ENCODE data around the gene GPC6.
"Not testable (repeated sequence)": the region's sequence is repeated elsewhere in the genome, so short reads cannot be mapped to it uniquely, and the experiment has no call there.

The GPC6 gene

DNA sequence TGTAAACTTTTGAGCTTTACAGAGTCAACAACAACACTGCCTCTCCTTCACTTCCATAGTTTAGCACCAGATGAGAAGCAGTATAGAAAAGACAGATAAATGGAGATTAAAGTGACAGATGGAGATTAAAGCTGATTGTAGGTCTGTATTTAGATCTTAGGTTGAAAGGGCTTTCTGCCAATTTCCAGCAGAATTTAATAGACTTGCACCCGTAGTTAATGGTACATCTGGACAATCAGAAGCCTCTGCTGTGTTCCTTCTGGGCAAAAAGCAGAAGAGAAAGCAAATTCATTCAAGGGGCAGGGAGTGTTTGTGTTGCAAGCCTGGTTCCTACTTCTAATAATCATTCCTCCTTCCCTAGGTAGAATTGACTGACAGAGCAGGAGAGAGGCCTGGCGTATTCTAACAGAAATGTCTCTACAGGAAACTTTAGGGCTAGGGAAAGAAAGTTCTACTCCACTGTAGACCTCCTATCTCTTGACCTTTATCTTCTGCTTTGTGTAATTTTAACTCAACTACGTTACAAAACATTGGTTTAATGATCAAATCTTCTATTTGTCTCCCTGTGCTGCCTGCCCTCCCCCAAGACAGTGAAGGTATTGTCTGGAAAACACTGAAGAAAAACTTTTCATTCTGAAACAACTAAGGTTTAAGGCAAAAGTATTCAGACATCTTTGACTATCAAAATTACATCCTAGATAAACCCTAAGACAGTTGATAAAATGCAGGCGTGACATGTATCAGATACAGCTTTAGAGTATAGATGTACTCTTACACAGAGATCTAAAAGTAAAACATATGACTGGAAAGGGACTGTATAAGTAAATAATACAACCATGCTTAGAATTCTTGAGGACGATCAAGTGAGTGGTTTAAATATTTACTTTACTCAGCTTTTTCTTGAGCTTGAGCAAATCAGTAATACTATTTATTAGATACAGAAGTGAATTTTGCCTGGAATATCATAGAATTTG lies 44.4 kb downstream of the GPC6 start:
- no peak for DNase-seq

DNA sequence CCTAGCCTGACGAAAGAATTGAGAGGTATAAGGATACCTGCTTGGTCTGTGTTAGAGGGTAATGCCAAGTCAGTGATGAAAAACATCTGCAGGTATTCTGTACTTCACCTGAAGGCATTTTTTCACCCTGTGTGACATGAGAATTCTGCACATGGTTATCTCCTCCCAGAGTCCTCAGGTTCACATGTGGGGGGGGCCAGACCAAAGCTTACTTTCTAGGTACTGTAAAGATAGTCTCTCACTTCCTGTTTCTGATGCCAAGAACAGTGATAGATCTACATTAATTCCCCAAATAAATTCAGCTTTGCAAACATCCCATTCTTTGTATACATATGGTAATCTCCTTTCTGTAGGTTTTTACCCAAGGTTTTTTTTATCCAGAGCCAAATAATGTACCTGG lies 53.4 kb downstream of the GPC6 start:
- DNase-seq = no peak

DNA sequence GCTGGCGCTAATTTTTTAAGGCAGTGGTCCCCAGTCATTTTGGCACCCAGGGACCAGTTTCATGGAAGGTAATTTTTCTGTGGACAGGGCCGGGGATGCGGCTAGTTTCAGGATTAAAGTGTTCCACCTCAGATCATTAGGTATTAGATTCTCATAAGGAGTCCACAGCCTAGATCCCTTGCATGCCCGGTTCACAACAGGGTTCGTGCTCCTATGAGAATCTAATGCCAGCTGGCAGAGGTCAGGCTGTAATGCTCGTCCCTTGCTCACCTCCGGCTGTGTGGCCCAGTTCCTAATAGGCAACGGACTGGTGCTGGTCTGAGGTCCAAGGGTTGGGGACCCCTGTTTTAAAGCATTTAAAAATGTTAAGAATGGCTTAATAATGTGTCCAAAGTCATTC lies 54.1 kb downstream of the GPC6 start:
- DNase-seq = no peak

DNA sequence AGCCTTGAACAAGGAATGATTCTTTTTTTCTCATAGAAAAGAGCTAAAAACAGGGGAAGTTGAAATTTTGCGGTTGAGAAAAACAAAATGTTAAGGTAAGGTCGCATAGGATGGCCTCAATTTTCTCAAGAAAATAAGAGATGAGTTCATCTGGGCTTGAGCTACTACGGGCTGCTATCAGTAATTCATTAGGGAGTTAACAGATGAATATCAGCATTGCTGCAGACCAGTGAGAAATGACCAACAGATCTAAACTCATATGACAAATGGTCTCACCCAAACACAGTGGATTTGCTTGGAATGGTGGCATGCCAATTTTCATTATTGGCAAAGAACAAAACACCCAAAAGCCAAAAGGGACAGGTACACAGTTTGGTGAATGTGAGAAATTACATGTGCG lies 56.6 kb downstream of the GPC6 start:
- DNase-seq = no peak

DNA sequence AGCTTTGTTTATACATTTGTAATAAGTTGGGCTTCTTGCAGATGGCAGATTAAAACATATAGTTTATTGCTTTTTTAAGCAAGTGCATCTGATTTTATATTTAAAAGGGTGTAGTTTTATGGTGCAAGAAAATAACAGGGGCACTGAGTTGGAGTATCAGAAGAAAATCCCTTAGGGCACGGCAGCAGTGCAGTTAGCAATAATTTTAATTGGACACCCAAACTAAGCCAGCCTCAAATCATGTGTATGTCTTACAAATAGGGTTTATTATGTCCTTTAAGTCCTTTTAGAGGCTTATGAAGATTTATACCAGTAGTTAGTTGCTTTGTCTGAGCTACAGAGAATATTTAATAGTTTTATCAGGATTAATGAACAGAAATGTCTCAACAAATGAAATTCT lies 57.5 kb downstream of the GPC6 start:
- no peak for DNase-seq

DNA sequence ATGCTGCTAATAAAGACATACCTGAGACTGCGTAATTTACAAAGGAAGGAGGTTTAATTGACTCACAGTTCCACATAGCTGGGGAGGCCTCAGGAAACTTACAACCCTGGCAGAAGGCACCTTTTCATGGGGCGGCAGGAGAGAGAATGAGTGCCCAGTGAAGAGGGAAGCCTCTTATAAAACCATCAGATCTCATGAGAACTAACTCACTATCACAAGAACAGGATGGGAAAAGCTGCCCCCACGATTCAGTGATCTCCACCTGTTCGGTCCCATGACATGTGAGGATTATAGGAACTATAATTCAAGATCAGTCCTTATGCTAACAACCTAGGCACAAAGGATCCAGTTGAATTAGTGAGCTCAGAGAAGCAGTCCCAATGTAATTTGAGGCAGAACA lies 59.4 kb downstream of the GPC6 start:
- DNase-seq = no peak

DNA sequence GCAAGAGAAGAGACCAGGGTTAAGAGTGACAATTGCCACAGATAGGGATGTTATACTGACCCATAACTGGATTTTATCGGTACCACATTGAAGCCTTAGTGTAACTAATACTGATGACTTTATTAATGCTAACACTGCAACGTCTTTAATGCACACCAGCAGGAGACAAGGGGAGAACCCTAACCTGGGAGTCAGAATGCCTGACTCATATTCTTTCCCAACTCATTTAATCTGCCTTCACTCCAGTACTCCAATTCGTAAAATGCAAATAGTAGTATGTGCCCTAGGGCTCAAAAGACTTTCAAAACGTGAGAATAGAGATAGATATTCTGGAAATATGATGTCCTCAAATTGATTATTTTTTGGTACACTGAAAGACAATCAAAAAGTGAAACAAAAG lies 62.4 kb downstream of the GPC6 start:
- DNase-seq = no peak

DNA sequence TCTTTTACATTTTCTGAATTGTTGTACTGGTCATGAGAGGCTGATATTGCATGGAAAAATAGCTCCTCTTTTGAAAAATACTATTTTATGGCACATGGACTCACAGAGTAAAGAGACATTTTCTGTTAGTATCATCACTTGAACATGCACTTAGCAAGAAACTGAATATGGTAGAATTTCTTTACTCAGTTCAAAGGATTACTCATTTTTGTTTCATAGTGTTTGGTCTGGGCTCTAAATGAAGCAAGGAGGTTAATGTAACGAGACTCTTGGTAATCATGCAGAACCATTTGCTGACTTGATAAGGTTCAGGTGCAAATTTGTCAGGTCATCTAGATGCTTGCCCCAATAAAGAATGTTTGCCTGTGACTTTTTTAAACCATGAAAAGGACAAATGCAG lies 63.2 kb downstream of the GPC6 start:
- DNase-seq = no peak

DNA sequence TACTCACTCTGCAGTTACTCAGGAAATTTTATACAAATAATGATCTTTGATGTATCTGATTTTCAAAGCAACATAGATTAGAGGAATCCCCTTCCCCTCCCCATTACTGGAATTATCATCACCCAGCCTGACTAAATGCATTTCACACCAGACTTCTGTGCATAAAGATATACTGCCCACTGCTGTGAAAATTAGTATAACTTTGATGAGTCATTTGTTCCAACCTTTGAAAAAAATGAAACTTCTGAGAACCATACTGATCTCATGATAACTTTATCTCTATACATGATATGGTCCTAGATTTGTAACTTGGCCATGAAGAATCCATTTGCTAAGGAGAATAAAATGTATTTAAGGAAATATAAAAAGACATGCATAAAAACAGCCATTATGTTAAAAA lies 63.9 kb downstream of the GPC6 start:
- no peak for DNase-seq

DNA sequence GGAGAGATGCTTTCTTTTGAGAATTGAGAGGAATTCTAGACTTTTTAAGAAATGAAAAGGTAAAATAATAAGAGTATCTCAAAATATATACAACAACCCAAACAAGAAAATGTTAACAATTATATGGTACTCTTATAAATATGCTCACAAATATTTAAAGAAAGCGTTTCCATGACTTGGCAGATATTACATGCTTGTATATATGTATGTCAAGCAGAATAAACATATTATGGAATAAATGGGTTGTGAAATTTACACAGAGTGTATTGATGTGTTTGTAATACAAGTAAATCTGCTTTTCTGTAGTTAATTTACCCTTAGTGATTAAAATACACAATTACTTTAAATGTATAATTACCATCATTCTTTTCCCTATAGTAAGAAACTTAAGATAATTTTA lies 65.8 kb downstream of the GPC6 start:
- DNase-seq = no peak

DNA sequence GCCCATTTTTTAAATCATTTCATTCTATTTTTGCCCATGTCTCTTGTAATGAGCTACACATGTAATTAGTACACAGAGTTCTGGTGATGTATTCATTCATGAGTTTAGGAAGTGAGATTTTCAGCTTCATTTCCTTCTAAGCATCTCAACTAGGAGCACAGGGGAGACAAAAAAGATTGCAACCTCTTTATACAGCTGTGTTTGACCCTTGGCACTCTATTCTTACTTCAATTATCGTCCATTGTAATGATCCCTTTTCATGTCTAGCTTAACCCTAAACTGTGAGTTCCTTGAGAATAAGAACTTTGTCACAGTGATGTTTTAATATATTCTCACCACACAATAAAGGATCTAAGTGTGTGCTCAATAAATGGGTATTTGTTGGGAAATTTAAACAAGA lies 67.1 kb downstream of the GPC6 start:
- DNase-seq = no peak

DNA sequence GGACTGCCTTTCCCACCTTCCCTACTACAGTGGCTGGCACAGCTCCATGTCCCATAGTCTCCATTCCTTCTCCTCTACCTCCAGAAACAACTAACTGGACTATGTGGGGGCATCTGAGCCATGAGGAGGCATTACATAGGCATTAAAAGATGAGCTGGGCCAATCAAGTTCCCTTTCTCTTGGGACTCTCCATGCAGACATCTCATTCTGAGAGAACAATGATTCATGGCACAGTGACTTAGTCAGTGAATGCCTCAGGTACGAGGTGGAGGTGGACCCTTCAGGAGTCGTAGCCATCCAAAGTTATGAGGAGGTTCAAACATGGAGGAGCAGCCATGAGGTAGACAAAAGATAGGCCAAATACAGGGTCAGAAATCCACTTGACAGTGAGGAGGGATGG lies 70.0 kb downstream of the GPC6 start:
- DNase-seq = no peak

DNA sequence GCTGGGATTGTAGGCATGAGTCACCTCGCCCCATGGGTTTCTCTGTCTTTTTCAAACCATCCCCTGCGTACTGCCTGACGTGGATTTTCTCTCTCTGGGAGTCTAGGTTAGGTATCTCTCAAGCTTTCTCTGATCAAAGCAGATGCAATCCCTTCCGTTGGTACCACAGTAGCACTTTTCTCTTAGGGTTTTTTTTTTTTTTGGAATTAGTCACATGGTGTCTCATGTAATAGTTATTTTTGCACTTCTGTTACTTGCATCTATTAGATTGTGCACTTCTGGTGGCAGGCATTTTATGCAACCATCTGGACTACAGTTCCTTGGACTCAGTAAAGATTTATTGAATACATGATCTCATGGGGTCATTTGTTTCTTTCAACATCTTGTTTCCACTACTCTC lies 72.1 kb downstream of the GPC6 start:
- no peak for DNase-seq

DNA sequence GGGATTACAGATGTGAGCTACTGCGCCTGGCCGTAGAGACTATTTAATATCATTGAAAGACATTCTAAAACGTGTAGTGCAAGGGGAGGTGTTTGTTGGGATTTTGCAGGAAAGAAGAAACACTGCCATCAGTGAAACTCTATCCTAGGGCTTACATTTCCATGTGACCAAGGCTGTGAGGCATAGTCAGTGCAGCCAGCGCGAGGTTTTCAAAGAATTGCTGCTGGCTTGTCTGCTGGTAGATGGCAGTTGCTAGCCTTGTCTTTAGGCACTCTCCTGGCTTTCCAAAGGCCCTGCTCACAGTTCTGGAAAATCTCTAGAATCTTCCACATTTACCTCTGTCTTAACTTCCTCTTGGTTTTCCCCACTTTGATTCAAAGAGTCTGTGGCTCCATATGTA lies 77.5 kb downstream of the GPC6 start:
- no peak for DNase-seq

DNA sequence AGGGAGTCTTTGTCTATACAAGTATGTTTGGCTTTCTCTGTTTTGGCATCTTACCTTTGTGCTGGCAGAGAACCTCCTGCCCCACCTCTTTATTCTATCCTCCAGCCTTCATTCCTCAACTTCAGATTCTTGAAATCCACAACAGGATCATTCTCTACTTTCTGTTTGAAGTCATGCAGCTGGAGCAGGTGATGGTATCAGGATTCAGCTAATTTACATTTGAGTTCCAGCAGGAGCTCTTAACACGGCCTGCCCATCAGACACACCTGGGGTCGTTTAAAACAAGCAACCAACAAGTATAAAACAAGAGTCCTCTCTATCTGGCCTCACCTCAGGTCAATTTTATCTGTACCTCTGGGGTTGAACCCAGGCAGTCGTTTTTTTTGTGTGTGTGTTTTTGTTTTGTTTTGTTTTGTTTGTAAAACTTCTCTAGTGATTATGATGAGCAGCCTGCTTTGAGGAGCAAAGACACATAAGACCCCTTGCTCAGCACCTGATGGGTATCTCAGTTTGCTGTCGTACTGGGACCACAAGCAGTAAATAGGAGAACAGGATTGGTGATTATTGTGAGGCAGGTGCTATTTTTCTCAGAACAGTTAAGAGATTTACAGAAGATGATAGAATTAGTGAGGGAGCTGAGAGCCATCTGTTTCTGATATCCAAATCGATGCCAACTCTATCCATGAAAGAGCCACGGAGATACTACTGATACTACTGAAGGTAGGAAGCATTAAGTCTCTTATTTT lies 78.4 kb downstream of the GPC6 start:
- no peak for DNase-seq

DNA sequence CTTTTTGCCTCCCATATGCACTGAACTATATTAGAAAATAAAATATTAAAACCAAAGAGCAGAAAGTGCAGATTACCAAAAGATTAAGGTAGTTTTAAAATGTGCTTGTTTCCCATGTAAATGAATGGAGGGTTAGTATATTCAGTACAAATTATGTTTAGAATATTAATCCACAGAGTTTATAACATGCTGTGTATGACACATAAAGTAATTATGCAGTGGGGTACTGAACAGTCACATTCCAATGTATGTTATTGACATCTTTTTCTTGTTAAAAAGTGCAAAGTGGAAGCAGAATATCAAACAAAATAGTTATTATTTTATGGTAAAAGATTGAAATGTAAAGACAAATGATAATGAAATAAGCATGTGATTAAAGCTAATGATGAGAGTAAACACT lies 79.3 kb downstream of the GPC6 start:
- DNase-seq = no peak

DNA sequence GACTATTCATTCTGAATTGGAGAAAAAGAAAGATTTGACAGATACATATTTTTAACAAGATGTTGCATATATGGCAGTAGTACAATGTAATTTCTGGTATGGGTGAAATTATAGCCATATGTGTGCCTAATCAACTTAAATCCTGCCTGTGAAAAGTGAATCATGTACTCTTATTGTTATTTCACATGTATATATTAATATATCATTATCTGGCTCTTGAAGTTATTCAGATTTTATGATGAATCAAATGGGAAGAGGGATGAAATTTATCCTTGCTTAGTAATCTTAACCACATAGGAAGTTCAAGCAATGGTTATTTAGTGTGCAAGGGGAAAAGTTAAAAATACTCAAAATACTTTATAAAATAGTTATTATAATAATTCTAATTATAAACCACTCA lies 80.5 kb downstream of the GPC6 start:
- no peak for DNase-seq

DNA sequence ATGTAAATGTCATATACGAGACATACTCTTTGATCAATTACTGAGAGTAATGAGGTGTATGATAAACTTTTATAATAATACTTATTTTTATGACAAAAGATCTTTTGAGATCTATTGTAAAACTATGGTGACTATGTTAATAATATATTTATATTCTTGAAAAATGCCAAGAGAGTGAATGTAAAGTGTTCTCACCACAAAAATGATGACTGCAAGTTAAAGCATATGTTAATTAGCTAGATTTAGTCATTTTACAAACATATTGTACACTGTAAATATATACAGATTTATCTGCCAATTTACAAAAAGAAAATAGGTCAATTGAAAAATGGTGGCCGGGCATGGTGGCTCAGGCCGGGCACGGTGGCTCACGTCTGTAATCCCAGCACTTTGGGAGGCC lies 81.0 kb downstream of the GPC6 start:
- no peak for DNase-seq

DNA sequence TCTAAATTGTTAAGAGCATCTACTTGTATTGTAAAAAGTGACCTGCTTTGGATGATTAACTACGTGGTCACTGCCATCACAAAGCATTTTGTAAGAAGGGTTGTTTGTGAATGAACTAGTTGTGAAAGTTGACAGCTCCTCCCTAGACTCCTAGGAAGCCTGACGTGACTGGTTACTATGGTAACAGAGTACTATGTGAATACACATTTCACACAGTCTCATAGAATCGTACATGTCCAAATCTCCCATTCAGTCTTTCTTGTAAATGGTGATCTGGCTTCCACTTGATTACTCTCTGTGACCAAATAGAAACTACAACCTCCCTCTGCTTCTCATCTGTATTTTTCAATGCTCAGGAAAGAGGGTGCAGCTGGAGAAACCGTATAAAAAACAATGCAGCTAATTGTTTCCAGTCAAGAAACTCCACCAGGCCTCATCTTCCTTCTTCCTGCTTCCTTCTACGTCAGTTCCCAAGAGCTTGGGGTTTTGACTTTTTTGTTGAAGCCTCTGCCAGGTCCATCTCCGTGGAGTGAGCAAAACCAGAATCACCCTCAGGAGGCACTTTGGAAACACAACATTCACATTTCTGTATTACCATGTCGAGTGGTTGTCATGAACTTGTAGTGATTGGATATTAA lies 83.4 kb downstream of the GPC6 start:
- no peak for DNase-seq

DNA sequence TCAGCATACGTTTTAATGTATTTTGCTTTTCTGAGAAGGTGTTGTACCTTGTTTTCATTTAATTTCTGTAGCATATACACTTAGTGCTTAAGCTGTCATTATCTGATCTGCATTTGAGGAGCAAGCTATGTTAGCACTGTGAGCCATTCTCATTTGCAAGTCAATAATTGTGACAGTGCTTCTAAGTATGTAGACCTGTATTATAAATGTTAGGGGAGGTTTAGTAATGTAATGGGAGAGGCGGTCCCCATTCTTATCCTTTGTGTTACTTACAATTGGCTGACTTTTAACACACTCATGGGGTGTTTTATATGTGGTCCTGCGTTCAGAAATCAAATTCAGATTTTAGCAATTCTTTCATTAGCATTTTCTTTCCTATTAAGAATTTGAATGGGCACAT lies 90.2 kb downstream of the GPC6 start:
- DNase-seq = no peak

DNA sequence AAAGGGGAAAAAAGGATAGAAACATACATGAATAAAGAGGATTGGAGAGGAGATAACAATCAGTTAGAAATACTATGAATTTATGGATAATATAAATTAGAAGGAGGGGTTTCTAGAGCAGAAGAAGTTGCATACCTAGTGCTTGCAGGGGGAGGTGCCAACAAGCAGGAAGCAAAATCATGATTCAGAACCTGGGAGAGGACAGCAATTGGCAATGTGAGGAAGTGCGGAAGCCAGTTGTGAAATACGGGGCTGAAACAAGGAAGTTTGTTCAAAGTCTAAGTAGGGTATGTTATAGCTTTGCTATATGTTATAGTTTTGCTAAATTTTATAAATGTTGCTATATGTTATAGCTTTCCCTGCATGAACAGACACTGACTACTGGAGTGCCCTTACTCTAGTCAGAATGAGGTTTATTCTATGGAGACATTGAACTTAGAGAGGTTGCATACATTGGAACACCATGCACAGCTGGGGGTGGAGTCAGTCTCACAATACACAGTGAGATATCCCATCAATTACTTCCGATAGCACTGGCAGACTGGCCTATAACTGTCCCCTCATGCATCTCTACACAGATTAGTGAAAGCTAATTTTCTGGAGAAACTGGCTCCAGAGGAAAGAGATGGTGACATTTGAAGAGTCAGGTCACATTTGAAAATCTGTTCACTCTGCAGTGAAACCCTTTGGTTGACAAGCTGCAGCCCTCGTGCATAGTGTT lies 92.1 kb downstream of the GPC6 start:
- DNase-seq = no peak

DNA sequence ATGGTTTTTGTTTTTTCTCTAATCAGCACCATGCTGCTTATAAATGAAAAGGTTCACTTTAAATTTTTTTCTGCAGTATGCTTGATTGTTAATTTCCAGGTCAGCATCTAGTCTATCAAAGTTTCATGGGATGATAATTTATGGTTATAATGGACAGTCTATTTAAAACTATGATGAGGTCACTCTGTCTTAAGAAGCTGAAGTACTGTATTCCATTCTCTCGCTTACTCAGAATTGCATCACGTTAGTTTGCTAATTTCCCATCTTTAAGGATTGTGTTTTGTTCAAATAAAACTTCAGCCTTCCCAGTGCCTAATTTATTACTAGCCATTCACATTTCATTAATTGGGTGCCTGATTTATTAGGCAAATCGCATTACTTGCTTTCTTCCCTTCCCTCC lies 94.3 kb downstream of the GPC6 start:
- no peak for DNase-seq

DNA sequence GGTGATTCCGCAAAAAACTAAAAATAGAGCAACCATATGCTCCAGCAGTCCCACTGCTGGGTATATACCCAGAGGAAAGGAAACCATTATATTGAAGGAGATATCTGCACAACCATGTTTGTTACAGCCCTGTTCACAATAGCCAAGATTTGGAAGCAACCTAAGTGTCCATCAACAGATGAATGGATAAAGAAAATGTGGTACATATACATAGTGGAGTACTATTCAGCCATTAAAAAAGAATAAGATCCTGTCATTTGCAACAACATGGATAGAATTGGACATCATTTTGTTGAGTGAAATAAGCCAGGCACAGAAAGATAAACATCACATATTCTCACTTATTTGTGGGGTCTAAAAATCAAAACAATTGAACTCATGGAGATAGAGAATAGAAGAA lies 97.3 kb downstream of the GPC6 start:
- not testable (repeated sequence) for DNase-seq

Measured in activated CD4-positive, alpha-beta T cell treated with anti-CD3 and anti-CD28 coated beads, Interleukin-2, amount 50 U/mL, for 48 hours (primary cell).